GM19397 (cell line): Measurements from ENCODE around the gene CDK14.

Source experiments
- ATAC-seq: cut with Tn5 transposase; IDR thresholded peaks from one replicate; pipeline ENCODE4 v1.9.1; 2021; ENCODE audit warnings: mild to moderate bottlenecking, moderate library complexity; ENCODE audit not compliant: unreplicated experiment

CDK14 gene

GRCh38 chr7:91039033-91039432 is 442.9 kb downstream of the CDK14 start:
- ATAC-seq = no peak

DNA sequence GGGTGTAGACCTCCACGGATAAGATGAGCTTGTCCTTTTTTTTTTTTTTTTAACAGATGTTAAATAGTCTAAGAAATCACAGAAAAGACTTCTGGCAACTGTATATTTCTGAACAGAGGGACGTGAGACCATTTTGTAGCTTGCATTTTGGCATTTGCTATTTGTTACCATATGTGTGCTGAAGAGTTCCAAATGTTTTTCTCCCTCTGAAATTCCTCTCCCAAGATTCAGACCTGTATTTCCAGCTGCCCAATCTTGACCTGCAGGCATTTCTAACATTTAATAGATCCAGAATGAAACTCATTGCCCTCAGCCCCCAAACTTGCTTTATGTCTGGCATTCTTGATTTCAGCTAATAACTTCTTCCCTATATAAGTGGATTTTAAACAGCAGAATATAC is 445.0 kb downstream of the CDK14 start:
- ATAC-seq = no peak

- ATAC-seq = no peak
These were observed 445.9 kb downstream of the CDK14 start for GRCh38 chr7:91041901-91042484.

GRCh38 chr7:91043186-91043585 is 447.1 kb downstream of the CDK14 start:
- no peak for ATAC-seq

DNA sequence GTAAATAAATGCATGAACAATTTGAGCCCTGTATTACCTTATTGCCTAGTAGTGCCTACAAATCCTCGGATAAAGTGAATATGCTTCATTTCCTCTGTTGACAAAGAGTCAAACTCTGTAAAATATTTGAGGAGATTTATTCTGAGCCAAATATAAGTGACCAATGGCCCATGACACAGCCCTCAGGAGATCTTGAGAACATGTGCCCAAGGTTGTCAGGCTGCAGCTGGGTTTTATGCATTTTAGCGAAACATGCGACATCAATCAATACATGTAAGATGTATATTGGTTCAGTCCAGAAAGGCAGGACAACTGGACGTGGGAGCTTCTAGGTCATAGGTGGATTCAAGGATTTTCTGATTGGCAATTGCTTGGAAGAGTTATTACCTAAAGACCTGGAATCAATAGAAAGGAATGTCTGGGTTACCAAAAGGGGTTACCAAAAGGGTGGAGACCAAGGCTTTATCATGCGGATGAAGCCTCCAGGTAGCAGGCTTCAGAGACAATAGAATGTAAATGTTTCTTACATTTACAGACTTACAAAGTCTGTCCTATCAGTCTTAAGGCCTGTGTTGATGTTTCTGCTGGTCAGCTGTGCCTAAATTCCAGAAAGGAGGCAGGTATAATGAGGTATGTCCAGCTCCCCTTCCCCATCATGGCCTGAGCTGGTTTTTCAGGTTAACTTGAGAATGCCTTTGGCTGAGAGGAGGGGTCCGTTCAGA is 448.0 kb downstream of the CDK14 start:
- ATAC-seq = no peak

DNA sequence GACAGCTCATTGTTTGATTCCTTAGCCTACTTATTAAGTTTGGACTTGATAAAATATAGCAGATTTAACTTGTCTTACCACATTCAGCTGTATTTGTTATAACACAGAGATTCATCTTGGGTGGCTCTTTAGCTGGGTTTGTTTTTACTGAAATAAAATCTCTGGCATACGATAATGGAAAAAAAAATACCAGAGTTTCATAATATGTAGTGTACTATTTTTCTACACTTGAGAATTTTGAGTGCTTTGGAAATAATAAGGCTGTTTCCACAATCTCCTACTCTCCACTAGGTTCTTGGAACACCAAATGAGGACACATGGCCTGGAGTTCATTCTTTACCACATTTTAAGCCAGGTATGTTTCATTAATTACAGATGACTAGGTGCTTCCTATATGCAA is 449.5 kb downstream of the CDK14 start:
- no peak for ATAC-seq

GRCh38 chr7:91046322-91047089 is 450.4 kb downstream of the CDK14 start:
- ATAC-seq = no peak

DNA sequence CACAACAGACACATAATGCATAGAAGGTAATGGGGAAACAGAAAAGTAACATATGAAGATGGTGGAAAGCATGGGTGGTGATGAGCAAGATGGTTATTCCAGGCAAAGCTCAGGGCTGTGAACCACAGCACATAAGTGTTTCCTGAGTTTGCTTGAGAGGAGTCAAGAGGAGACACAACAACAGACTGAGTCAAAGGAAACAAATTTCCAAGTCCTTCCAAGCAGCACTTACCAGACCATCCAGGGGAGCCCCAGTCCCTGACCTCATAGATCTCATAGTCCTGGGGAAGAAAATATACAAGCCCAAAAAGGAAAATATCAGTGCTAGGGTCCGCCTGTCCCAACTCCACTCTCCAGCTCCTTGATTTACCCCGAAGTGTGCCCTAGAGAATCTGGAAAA is 451.5 kb downstream of the CDK14 start:
- no peak for ATAC-seq

GRCh38 chr7:91050677-91051076 is 454.6 kb downstream of the CDK14 start:
- peak; percentile 67 for ATAC-seq

GRCh38 chr7:91051966-91052365 is 455.8 kb downstream of the CDK14 start:
- no peak for ATAC-seq

DNA sequence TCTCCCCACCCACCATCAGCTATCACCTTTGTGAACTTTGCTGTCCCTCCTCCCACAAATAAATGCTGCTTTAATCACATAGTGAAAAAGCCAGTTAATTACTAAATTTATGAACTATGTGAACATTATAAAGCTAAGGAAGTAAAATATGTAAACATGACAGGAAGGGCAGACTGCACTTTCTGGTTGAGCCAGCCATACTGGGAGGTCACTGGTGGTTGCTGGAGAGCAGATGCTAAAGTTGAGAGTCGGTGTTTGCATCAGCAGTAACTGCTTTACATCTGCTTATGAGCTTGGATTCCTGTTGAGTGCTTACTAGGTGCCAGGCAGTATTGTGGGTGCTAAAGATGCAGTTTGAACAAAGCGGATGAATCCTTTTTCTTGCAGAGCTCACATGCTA is 458.3 kb downstream of the CDK14 start:
- ATAC-seq = no peak

- ATAC-seq = no peak
These were observed 459.1 kb downstream of the CDK14 start for GRCh38 chr7:91055219-91055618.

GRCh38 chr7:91062713-91063112 is 466.6 kb downstream of the CDK14 start:
- no peak for ATAC-seq

GRCh38 chr7:91064052-91064451 is 467.9 kb downstream of the CDK14 start:
- ATAC-seq = no peak

DNA sequence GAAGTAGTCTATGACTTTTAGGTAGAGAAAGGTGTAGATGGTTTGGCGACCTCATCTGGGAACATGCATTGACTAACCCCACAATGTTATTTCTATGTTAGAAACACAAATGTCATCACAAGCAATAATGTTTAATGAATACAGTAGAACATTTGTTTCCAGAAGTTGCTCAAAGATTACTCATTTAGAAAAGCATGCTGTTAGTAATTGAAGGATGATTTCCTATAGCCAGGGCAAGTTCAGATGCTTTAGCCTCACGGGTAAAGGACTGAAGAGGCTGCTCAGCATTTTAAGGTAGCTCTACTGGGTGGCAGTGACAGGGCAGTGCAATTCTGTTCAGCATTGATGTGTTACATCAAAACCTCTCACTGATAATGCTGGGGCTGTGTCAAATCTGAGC is 468.8 kb downstream of the CDK14 start:
- no peak for ATAC-seq

DNA sequence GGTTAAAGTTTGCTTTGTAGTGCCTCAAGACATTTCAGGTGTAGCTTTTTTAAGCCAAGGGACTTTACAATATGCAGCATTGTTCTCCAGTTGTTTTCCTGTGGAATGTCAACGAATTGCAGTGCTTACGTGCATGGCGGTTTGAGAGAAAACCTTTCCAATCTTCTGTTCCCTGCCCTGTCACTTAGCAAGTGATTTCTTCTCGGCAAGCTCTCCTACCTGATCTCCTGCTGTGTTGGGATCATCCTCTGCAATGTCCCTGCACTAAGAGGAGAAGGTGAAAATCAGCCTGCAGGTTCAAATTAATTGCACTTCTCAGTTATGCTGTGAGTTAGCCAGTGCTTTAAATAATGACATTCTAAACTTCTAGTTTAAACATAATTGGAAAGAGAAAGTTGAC is 470.5 kb downstream of the CDK14 start:
- ATAC-seq = no peak

DNA sequence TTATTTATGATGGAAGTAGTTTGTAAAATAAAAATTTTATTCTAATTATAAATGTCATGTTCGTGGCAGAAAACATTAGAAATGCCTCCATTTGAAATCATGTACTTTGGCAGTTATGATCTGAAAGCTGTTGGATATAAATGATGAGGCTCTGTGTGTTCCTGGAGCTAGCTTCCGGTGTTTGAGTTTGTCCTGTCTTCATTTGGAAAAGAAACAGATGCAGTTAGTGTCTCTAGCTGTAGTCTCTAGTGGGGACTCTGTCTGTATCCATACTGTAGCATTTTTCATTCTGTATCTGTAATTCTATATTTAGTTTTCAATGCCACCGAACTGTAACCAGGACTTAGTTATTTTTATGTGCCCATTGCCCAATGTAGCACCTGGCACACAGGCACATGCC is 471.1 kb downstream of the CDK14 start:
- no peak for ATAC-seq

DNA sequence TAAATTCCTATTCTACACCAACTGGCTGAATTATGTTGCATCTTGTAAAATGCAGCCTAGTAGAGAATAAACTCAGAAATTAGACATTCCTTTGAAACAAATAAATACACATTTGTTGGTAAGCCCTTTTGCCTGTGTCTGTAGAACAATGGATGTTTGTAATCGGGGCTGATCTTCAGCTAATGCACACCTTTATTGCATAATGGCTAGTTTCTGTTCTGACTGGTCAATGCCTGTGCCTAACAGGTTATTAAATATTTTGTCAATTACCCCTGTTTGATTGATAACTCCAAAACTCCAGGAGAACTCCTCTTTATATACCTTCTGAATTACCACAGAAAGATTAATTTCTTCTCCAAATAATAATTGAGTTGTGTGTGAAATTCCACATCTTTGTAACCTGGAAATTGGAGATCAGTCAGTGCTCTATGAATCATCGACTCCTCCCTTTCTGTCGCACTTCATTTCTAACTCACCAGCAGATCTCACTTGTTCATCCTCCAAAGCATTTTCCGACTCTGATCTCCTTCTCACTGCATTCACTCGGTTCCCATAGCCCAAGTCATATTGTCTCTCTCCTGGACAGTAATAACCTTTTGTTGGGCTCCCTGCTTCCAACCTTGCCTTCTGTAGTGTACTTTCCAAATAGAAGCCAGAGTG is 472.1 kb downstream of the CDK14 start:
- no peak for ATAC-seq

GRCh38 chr7:91069146-91069545 is 473.0 kb downstream of the CDK14 start:
- ATAC-seq = no peak

- no peak for ATAC-seq
These were observed 483.4 kb downstream of the CDK14 start for GRCh38 chr7:91079487-91079886.

DNA sequence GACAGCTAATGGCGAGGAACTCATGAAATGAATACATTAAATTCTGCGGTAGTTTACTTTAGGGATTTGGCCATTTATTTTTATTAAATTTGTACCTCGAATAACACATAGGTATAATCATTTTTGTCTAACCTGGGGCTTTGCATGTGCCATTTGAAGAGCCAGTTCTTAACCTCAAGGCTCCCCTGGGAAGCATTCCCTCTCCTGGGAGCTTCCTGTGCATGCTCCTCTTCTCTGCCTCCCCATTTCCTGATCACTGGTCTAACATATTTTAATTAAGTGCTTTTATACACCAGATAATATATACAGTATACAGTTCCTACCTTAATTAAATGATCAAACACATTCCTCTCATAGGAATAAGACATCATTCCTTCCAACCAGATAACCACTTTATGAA is 484.2 kb downstream of the CDK14 start:
- ATAC-seq = no peak

GRCh38 chr7:91082038-91082437 is 485.9 kb downstream of the CDK14 start:
- ATAC-seq = no peak
